Cardiac fibroblast (primary cell): Measurements from ENCODE around the gene RNF175.

ENCODE experiments used
- DNase-seq, 2 donors: peaks; one replicate each; pipeline versions ENCODE4 v3.0.0 to v3.0.0-alpha.2; 2010; ENCODE audit warnings: low read depth in 2 of 2
- H3K4me3 ChIP-seq, 2 donors: replicated peaks in 1 of 2; 1 replicate in 1 of 2; 2 replicates in 1 of 2; pipeline ENCODE4 v1.5.1; 2011; ENCODE audit warnings: low read depth in 2 of 2, low read length in 2 of 2, mild to moderate bottlenecking in 2 of 2, moderate library complexity in 1 of 2
- CTCF ChIP-seq: IDR thresholded peaks from one replicate; pipeline ENCODE4 v1.5.1; 2011; ENCODE audit warnings: low read depth, mild to moderate bottlenecking, low read length, inconsistent platforms

The RNF175 gene

DNA sequence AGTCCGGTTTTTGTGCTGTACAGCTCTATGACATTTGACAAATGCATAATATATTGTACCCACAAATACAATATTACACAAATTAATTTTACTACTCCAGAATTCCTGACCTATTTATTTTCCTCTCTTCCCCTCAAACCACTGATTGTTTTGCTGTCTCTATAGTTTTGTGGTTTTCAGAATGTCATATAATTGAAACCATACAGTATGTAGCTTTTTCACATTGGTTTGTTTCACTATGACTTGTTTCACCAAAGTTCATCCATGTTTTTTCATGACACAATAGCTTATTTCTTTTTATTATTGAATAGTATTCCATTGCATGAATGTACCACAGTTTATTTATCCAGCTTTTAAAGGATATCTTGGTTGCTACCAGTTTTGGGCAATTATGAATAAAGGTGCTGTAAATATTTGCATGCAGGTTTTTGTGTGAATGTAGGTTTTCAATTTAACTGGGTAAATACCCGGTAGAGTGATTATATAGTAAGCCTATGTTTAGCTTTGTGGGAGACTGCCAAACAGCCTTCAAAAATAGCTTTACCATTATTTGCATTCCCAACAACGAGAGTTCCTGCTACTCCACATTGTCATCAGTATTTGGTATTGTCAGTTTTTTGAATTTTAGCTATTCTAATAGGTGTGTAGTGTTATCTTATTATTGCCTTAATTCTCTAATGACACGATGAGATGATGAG is 25.9 kb downstream of the RNF175 start:
- no peak for DNase-seq
- H3K4me3 ChIP-seq: no peak overlapping the region
- no peak for TF ChIP-seq CTCF

DNA sequence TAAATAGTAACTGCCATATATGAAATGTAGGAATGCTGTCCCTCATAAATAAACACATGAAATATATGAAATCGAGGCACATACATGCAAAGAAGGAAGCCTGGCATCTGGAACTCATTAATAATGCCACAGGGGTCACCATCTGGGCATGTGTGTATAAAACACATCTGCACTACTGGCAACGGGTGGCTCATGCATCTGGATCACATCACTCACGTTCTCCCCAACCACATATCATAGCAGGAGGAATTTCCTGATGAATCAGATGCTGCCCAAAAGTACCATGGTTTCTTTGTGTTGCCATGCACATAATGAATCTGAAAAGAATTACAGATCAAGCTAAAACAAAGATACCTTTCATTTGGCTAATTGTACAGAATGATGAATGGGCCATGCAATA is 28.6 kb downstream of the RNF175 start:
- DNase-seq: peak; percentile 81 to 86
- no peak overlapping the region for H3K4me3 ChIP-seq
- no peak for TF ChIP-seq CTCF

- no peak for DNase-seq
- no peak overlapping the region for H3K4me3 ChIP-seq
- TF ChIP-seq CTCF: no peak
Observed at GRCh38 chr4:153729895-153730294, 29.9 kb downstream of the RNF175 start.

- no peak for DNase-seq
- H3K4me3 ChIP-seq: no peak overlapping the region
- TF ChIP-seq CTCF: no peak
Observed at GRCh38 chr4:153728660-153729059, 31.2 kb downstream of the RNF175 start.

- no peak for DNase-seq
- no peak overlapping the region for H3K4me3 ChIP-seq
- TF ChIP-seq CTCF: no peak
Observed at GRCh38 chr4:153728151-153728550, 31.7 kb downstream of the RNF175 start.

DNA sequence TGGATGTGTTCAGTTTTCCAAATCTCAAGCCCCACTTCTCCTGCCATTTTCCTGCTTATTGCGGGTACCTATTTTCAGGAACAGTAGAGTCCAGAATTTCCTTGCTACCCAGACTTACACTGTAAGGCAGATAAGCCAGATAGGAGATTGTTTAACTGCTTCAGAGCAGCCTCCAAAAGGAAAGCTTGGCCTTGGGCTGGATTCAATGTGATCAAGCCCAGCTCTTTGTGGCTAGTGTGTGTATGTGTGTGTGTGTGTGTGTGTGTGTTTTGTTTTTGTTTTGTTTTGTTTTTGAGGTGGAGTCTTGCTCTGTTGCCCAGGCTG is 34.0 kb downstream of the RNF175 start:
- TF ChIP-seq CTCF: no peak
- H3K4me3 ChIP-seq: no peak overlapping the region
- no peak for DNase-seq
